ENCODE data around the gene PPFIA1. TPM values are rescaled to one million over a fixed set of nuclear protein-coding genes. Genes with fewer than 3 reads are reported as not detected.

Gene PPFIA1
- polyA plus RNA-seq, 1 of the 3 experiments (the other 2 are of a cell fraction), result 37.4 TPM

- Histone ChIP-seq H3K27ac (ENCODE audit: low read depth in 2 of 2, low read length in 1 of 2) (no peak overlapping the region), H3K36me3 (replicated peaks in 1 of 2; ENCODE audit: control insufficient read depth in 1 of 2, insufficient read depth in 2 of 2, low read length in 1 of 2) (peaks cover 0 to 15% of the 10 kb centered on the region in 2 experiments), H3K9me2 (no peaks in the 10 kb centered on the region), H3F3A (replicated peaks; ENCODE audit: insufficient read depth) (peaks cover 13% of the 10 kb centered on the region), H3K27me3 (ENCODE audit: insufficient read depth) (no peaks in the 10 kb centered on the region), H4K20me1 (ENCODE audit: insufficient read depth) (0 out of 2 replicates have a peak, but pooled peaks cover 5% of the 10 kb centered on the region), H3K4me3 (ENCODE audit: low read depth in 2 of 2, low read length in 1 of 2) (no peak overlapping the region), H3K4me2 (no peak overlapping the region), H3K9me3 (no peaks in the 10 kb centered on the region), H3K4me1 (ENCODE audit: control insufficient read depth in 1 of 2, insufficient read depth in 2 of 2, low read depth in 1 of 2, low read length in 1 of 2) (peaks cover 5 to 12% of the 10 kb centered on the region in 2 experiments; a peak in 2 of 4 replicates), H2AFZ (ENCODE audit: low read depth) (no peak overlapping the region), H3K9ac (no peak overlapping the region), H3K79me2 (ENCODE audit: insufficient read depth) (peaks cover 65% of the 10 kb centered on the region)
- DNase-seq, result no peak
- TF ChIP-seq TEAD4 (IDR thresholded peaks at IDR 0.05; ENCODE audit: borderline replicate concordance, insufficient read depth) (no peak), SIN3A (IDR thresholded peaks at IDR 0.05; ENCODE audit: borderline replicate concordance, low read depth, low read length) (no peak), EP300 (IDR thresholded peaks at IDR 0.05; ENCODE audit: borderline replicate concordance in 1 of 2, low read depth in 1 of 2, low read length in 1 of 2) (no peak), ELF1 (IDR thresholded peaks at IDR 0.05) (no peak), RCOR1 (IDR thresholded peaks at IDR 0.05; ENCODE audit: low read length) (no peak), TAF1 (IDR thresholded peaks at IDR 0.05; ENCODE audit: borderline replicate concordance, low read depth, low read length) (no peak), CTCF (IDR thresholded peaks at IDR 0.05) (no peak), FOSL2 (IDR thresholded peaks at IDR 0.05; ENCODE audit: borderline replicate concordance, low read depth) (no peak), RAD21 (IDR thresholded peaks at IDR 0.05; ENCODE audit: low read length) (no peak), GABPA (IDR thresholded peaks at IDR 0.05; ENCODE audit: low read depth) (no peak)
- TF ChIP-seq, protein P1, sequence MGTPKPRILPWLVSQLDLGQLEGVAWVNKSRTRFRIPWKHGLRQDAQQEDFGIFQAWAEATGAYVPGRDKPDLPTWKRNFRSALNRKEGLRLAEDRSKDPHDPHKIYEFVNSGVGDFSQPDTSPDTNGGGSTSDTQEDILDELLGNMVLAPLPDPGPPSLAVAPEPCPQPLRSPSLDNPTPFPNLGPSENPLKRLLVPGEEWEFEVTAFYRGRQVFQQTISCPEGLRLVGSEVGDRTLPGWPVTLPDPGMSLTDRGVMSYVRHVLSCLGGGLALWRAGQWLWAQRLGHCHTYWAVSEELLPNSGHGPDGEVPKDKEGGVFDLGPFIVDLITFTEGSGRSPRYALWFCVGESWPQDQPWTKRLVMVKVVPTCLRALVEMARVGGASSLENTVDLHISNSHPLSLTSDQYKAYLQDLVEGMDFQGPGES (IDR thresholded peaks at IDR 0.05; ENCODE audit: low read depth, low read length), result no peak
- TF ChIP-seq, protein P2, sequence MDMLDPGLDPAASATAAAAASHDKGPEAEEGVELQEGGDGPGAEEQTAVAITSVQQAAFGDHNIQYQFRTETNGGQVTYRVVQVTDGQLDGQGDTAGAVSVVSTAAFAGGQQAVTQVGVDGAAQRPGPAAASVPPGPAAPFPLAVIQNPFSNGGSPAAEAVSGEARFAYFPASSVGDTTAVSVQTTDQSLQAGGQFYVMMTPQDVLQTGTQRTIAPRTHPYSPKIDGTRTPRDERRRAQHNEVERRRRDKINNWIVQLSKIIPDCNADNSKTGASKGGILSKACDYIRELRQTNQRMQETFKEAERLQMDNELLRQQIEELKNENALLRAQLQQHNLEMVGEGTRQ (IDR thresholded peaks at IDR 0.05; ENCODE audit: borderline replicate concordance, low read depth, low read length), result no peak
- TF ChIP-seq, protein P3, sequence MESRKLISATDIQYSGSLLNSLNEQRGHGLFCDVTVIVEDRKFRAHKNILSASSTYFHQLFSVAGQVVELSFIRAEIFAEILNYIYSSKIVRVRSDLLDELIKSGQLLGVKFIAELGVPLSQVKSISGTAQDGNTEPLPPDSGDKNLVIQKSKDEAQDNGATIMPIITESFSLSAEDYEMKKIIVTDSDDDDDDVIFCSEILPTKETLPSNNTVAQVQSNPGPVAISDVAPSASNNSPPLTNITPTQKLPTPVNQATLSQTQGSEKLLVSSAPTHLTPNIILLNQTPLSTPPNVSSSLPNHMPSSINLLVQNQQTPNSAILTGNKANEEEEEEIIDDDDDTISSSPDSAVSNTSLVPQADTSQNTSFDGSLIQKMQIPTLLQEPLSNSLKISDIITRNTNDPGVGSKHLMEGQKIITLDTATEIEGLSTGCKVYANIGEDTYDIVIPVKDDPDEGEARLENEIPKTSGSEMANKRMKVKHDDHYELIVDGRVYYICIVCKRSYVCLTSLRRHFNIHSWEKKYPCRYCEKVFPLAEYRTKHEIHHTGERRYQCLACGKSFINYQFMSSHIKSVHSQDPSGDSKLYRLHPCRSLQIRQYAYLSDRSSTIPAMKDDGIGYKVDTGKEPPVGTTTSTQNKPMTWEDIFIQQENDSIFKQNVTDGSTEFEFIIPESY (IDR thresholded peaks at IDR 0.05; ENCODE audit: borderline replicate concordance, low read depth), result no peak
- ChIA-PET CTCF (no interaction called here), POLR2A (no interaction called here)
- WGBS (ENCODE audit: low lambda C conversion rate), result 88% methylated on average over 3 of the region's 3 CpGs
Observed at GRCh38 chr11:70305501-70305900, 35.0 kb downstream of the PPFIA1 start.
